Fibroblast of skin of left quadriceps (primary cell): ENCODE measurements around the gene IL1B.

Experiments used
- DNase-seq, 2 experiments: peaks; one replicate each; pipeline ENCODE4 v3.0.0-alpha.2; 2013; ENCODE audit warnings: low read depth in 2 of 2

Gene IL1B

DNA sequence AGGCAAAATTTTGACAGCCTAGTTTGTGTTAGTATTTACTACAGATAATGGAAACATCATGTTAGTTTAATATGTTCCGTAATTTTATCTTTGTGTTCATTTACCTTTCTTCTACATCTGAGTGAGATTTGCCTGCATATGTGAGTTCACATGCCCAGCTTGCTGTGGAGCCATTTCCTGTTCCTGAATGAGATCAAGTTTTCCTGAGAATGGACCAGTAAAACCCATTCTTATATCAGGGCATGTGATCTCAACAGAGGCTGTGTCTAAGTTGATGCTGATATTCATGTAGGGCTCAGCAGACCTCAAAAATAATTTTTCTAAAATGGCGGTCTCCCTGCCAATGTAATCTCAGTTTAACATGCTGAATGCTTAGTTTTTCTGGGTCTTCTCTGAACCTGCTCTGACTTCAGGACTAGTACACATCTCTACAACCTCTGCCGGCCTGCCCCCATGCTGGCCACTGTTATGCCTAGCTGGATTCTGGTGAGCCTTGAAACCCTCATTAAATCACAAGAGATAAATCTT lies 53.3 kb downstream of the IL1B start:
- DNase-seq = no peak

DNA sequence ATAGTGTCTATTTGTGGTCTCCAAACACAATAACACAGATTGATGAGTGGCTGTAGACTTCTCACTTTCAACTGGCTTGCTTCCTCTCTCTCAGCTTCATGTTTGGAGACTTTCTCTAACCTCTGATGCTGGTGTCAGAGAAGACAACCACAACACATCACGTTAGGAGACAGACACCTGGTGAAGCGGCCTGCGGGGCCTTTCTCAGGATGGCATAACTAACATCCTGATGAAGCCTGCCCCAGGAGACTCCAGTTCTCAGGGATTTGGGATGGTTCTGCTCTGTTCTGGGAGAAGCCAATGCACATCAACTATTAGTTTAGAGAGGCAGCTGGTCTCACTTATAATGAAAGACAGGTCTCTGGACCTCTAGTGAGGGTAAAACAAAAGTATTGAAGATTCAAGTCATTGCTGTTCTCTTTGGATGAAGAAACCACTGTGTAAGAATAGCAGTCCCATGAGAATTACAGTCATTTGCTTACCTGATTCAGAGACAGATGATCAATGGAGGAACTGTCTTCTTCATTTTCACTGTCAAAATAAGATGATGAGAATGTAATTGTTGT lies 54.3 kb downstream of the IL1B start:
- DNase-seq = no peak
